T-helper 1 cell treated with Interleukin-12 subunit alpha and Interleukin-12 subunit beta and Interleukin-4 antibody, amounts not matched to agents 30 ng/mL and 1 ng/mL, for 36 hours (primary cell): ENCODE data around the gene TIPRL. TPM values are rescaled to one million over a fixed set of nuclear protein-coding genes. Genes with fewer than 3 reads are reported as not detected.
"Not testable (repeated sequence)": the region's sequence is repeated elsewhere in the genome, so short reads cannot be mapped to it uniquely, and the experiment has no call there.

Experiments used
- intact Hi-C: fragments of 100-400 bp; cut with micrococcal nuclease; formaldehyde crosslinking; loops from one replicate; pipeline ENCODE4 v1.15.1; 2024
- total RNA-seq: library from RNA; stranded (reverse); gene quantifications from 2 replicates; pipeline ENCODE4 v1.2.3, GENCODE V29; 2022

The TIPRL gene
- total RNA-seq = 46.1 and 47.5 TPM in 2 replicates

DNA sequence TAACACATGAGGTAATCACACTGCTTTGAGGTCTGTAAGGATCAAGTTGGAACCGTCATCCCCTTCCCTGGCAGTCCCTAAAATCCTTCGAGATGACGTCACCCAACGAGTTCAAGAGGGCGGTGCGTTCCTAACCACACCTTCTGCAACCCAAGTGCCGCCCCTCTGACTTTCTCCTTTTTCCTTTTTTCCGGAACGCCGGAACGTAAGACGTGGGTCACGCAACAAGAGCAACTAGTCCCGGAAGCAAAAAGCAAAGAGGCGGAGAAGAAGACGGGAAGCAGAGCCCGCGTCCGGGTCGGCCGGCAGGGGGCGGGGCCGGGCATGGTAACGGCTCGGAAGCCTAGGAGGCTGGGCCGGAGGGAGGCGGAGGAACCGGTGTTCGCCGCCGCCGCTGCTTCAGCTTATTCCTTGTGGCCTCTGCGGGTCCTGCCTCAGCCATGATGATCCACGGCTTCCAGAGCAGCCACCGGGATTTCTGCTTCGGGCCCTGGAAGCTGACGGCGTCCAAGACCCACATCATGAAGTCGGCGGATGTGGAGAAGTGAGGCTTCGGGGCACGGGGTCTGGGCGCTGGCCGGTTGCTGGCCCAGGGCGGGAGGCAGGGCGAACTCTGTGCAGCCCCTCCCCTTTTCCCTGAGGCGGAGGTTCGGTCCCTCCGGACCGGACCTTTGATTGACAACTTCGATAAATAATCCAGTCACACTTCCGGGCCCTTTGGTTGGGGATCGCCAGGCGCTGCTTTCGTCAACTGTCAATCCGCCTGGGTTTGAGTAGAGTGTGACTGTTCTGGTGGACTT is at the start of gene TIPRL:
TSS of gene TIPRL (plus strand) at position 325 of the 800 bp plus-strand sequence. CDS start at position 441, 116 bp downstream.
- intact Hi-C loops = loop anchor here (1.0 to 5.0 kb wide), 20 partner anchors 34 to 1893 kb away; partner anchors contain the start of genes ATP1B1, DCAF6, KIFAP3 and METTL18

DNA sequence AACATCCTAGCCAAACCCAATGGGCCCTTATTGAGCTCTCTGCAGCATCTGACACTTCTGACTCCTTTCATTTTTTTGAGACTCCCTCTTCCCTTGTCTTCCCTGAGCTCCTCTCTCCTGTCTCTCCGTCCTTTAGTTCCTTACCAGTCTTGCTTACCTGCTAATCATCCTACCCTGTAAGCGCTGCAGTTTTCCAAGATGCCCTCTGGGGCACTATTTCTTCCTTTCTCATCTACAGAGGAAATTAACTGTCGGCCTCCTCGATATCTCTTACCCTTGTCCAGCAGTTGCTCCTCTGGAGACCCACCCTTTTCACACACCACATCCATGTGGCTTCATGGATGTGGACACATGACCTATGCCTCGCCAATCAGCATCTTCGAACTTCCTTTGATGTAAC is 48.8 kb upstream of the TIPRL start:
- intact Hi-C loops = no loop called here

DNA sequence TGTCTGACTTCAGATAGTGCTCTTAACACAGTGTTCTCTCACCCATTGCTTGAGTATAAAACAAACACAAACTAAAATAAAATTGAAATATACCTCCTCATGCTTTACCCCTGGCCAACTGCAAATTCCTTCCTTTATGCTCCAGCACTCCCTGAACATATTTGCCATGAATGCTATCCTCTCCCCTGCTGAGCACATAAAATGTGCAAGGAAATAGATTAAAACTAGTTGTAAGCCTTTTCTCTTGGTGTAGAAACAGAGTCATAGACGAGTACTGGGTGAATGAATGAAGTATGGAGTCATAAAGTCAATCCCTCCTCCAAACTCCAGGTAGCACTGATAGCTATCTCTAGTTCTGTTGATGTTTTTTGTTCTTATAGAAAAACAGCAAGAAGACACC is 44.6 kb upstream of the TIPRL start:
- intact Hi-C loops = no loop called here

DNA sequence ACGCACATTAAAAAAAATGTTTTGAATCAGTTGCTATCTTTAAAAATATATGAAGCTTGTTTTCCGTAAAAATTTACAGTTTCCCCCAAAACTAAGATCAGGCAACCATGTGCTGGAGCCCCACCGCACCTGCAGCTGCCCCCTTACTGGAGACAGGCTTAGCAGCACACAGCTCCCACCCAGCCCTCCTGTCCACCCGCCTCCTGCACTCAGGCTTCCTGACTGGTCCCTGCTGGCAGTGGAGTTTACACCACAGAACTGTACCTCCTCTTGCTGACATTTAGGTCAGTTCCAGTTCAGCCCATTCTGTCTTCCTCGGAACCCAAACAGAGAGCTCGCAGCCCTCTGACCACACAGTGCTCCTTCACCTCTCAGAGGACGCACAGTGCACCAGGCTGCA is 44.1 kb upstream of the TIPRL start:
- intact Hi-C loops = no loop called here

DNA sequence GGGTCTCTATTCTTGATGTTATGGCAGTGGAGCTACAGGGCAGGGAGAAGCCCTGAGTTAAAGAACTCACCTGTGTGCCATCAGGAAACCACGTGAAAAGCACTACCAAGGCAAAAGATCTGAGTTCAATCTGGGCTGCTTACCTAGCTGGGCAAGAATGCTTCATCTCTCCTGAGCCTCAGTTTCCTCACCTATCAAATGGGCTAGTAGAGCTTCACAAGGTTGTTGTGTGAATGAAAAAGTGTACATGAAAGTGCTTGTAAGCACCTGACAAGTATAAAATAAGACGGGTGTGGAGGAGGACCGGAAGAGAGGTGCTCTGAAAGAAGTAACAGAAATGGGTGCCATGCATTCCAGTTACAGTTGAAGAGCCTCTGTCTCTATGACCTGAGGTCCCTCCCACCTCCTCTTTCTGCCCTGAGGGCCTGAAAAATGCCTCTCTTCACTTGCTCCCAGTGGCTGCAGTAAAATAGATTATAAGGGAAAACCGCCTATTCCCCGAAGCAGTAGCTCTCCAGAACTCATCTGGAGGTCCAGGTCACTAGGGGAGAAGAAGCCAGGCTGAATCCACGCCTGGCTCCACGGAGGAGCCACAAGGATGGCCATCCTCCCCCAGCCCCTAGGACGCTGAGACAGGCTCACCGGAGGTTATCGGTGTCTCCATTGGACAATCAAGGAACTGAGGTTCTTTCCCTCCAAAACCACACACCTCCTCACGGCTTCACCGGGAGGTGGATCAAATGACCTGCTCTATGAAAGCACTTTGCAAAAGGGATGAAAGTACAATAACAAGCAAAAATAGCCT is 43.4 kb upstream of the TIPRL start:
- intact Hi-C loops = no loop called here

DNA sequence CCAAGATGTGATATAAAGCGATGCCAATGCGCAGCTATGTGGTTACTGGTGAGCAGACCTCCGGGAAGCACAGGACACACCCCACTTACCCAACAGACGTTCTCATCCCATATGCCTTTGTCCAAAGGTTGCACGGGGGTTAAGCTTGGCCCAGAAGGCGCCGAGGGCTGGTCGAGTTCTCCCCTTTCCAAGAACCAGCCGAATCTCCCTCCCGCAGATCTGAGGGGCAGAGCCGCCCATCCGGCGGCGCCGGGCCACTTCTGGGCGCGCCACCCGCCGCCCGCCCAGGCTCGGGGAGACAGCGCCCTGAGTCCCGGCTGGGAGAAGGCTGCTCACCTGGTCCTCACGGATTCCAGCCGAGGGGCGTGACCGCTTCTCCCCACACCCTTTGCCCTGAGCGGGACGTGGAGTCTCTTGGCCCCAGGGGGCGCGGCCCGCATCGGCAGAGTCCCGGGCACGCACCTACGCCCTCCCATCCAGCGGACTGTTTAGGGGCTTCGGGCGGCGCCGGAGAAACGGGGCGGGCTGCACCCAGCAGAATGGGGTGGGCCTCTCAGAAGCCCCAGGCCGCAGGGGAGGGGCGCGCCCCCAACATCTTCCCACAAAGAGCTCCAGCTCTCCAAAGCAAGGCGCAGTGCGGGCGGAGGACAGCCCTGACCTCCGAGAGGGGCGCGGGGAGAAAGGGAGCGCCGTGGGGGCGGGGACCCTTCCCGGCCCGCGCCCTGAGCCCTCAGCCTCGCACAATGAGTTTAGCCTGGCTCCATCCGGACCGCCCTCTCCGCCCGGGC is 42.6 kb upstream of the TIPRL start:
- intact Hi-C loops = loop anchor here (2.0 kb wide), 1 partner anchor 51 kb away; no protein-coding TSS in a partner anchor

DNA sequence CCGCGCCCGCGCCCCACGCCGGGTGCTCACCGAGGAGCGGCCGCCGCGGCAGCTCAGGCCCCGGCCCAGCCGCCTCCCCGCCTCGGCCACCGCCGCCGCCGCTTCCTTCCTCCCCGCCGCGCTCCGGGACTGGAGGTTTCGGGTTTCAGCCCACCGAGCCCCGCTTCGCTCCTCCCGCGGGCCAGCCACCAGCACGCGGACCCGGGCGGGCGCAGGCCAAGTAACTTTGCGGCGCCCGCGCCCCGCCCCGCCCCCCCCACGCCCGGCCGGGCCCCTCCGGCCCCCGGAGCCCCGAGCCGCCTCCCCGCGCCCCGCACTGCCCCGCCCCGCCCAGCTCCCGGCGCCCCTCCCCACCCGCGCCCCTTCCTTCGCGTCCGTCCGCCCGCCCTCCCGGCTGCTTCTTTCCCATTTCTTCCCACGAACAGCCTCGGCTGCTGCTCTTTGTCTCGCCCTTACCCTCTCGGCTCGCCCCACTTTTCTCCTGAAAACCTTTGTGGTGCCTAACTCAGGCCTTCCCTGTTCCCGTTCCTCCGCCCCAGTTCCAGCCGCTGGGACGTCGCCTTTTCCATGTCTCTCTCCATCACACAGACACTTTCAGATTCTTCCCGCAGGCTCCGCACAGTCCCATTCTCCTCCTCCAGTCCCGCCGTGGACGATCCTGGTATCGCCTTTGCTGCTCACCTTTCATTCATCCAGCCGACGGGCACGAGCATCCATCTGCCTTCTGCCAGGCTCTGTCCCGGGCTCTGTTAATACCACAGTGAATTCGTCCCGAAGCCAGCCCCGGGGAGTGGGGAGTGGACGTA is 41.9 kb upstream of the TIPRL start, which contains the start of gene GPR161:
TSS of gene GPR161 (minus strand) at position 222 of the 806 bp plus-strand sequence. CDS start 32,080 bp downstream, outside the sequence.
- intact Hi-C loops = loop anchor here (2.0 kb wide), 1 partner anchor 52 kb away; no protein-coding TSS in a partner anchor

DNA sequence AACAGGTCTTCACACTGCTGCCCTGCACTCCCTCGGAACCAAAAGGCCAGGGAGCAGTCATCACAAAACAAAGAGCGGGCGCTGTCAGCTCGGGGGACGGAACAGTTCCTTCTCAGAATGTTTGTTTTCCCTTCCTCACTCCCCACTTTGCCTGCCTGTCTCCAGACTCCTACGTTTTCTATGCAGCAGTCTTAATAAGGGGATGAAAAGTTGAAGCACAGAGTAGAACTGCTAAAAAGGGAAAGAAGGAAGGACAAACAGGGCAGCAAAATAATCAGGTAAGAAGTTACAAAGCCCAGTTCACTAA is 41.3 kb upstream of the TIPRL start:
- intact Hi-C loops = loop anchor here (2.0 kb wide), 1 partner anchor 53 kb away; no protein-coding TSS in a partner anchor

DNA sequence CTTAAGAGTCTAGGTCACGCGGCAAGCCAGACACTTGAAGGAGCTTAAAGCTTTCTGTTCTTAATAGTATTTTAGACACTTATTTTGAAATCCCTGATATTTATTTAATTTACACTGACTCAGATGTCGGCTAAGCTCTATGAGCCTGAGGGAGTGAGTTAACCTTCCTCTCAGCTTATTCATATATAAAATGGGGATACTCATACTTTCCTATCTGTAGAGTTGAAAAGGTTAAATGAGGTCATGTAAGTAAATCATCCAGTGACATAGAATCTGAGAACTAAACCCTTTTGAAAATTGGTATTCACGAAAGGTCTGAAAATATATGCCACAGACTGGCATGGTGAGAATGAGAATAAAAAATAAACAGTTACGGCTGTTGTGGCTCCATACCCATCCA is 40.6 kb upstream of the TIPRL start:
- intact Hi-C loops = no loop called here

DNA sequence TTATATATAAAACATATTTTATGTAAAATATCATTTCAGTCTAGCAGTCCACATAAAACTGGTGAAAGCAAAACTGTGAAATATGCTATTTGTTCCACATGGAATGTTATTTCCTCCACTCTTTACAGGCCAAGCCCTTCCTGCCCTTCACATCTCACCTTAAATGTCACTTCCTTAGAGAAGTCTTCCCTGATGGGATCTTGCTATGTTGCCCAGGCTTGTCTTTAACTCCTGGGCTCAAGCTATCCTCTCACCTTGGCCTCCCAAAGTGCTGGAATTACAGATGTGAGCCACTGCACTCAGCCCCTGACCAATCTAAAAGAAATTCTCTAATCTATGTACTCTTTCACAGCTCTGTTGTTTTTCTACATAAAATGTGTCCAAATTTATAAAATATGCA is 39.7 kb upstream of the TIPRL start:
- intact Hi-C loops = no loop called here

DNA sequence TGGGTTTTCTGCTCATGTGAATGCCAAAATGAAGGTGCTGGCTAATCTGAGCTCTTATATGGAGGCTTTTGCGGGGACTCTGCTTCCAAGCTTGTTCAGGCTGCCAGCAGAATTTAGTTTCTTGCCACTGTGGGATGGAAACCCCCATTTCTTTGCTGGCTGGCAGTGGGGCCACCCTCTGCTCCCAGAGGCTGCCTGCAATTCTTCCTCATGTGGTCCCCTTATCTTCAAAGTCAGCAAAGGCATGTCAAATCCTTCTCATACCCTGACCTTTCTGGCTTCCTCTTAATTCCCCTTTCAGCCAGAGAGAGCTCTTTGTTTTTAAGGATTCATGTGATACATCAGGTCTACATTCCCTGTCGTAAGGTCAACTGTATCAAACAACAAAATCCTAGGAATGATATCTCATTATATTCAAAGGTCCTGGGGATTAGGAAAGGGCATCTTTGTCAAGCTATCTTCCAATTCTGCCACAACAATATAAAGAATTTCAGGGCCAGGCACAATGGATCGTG is 36.8 kb upstream of the TIPRL start:
- intact Hi-C loops = no loop called here

DNA sequence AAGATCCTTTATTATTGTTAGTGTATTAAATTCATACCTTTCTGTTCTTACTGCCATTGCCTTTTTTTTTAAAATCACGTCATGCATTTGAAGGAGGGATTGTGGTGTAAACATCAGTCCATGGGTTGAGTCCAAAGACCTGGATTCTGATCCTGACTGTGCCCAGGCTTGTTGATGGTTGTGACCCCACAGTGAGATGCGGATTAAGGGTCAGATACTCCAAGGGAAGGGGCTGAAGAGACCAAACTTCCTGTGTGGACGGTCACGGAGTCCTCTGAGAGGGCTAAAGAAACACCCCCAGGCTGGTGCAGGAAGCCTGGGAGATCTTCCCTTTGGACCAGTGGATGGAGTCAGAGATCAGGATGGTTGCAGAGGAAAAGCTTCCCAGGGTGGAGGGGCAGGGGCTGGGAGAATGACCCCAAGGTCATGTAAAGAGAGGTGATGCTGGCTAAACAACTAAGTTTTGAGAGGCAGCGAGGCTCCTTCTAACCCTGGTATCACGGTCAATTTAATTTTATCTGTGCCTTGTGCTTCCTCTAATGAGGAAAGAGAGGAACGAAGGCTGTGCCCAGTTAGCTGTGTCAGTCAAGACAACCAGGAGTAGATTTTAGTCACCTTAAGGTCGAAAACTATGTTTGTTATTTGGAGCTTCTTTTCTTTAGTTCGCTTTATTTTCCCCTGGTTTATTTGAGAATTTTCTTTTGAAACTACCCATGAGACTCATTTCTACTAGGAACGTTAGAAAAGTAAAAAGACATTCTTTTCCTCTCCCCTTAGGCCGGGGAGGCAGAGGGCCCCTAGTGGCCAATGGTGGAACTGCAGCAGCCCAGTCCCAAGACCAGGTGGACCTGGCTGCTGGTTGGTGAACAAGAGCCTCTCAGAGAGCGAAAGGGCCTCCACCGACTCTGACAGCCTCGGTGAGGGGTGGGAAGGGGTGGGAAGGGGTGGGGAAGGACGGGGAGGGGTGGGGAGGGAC is 33.3 kb upstream of the TIPRL start:
- intact Hi-C loops = loop anchor here (1.0 to 2.0 kb wide), 2 partner anchors 33 to 63 kb away; partner anchors contain the start of gene TIPRL

DNA sequence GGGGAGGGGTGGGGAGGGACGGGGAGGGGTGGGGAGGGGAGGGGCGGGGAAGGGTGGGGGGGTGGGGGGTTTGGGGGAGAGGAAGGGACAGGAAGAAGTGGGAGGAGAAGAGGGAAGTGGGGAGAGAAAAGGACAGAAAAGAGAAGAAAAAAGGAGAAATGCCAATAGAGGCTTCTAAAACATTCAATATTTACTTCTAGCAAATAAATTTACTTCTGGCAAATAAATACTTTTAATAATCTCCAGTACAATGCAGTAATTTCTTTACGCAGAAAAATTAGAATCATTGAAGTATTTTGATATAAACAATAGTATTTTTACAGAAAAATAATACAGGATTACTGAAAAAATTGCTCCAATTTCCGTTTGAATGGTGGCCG is 32.6 kb upstream of the TIPRL start:
- intact Hi-C loops = no loop called here

DNA sequence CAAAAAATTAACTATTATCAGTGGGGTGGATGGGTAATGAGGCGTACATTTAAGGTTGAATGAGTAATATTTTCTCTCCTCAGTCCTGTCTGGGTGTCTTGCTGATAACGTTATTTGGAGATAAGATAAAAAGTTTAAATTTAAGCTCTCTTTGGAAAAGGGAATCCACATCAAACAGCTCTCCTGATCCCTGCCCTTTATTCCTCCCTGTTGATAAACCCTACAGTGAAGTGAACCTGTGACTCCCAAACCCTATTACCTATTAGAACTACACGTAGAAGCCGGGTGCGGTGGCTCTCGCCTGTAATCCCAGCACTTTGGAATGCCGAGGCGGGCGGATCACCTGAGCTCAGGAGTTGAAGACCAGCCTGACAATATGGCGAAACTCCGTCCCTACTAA is 32.1 kb upstream of the TIPRL start:
- intact Hi-C loops = no loop called here

DNA sequence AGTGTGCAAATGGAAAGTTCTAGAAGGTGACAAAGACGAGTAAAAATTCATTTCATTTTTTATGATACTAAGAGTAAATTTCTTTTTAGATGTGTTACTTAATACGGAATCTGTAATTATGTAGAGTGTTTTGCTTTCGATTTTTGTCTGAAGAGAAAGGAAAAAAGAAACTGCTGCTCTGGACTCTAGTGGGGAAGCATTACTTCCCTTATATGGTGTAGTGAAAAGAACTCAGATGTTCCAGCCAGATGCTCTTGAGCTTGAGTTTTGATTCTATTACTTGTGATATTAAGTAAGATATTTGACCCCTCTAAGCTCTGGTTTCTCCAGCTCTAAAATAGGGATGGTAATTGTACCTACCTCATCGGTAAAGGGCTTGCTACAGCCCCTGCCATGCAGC is 29.8 kb upstream of the TIPRL start:
- intact Hi-C loops = no loop called here

DNA sequence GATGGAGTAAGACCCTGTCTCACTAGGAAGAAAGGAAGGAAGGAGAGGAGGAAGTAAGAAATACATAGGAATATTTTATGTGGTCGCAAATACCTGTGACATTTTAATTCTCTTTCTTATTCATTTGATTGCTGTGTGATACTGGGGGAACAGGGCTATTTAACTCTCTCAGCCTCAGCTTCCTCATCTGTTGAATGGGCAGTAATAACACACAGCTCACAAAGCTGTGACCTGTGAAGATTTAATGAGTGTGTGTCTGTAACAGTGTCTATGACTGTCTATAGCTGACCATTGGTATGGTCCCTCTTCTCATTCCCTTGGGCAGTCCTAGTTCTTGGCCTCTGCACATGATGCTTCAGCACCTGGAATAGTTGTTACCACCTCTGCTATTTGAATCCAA is 28.5 kb upstream of the TIPRL start:
- intact Hi-C loops = no loop called here

DNA sequence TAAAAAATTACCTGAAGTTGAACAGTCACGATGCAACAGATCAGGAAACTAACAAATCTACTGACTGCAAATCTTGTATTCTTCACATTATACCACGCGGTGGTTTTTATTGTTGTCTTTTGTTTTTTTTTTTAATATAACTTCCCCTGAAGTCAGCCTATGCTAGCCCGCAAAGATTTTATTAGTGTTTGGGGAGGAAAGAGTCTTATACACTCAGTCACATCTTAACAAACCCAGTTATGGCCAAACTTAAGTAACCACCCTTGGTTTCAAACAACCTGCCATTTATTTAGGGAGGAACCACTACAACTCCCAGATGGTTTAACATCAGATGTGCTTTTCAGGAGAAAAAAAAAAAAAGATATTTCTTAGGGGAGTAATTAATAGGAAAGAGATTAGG is 26.8 kb upstream of the TIPRL start:
- intact Hi-C loops = no loop called here

DNA sequence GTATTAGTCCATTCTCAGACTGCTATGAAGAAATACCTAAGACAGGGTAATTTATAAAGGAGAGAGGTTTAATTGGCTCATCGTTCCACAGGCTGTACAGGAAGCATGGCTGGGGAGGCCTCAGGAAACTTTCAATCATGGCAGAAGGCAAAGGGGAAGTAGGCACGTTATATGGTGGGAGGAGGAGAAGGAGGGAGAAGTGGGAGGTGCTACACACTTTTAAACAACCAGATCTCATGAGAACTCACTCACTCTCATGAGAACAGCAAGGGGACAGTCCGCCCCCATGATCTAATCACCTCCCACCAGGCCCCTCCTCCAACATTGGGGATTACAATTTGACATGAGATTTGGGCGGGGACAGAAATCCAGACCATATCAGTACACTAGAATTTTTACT is 24.1 kb upstream of the TIPRL start:
- intact Hi-C loops = not testable (repeated sequence)

DNA sequence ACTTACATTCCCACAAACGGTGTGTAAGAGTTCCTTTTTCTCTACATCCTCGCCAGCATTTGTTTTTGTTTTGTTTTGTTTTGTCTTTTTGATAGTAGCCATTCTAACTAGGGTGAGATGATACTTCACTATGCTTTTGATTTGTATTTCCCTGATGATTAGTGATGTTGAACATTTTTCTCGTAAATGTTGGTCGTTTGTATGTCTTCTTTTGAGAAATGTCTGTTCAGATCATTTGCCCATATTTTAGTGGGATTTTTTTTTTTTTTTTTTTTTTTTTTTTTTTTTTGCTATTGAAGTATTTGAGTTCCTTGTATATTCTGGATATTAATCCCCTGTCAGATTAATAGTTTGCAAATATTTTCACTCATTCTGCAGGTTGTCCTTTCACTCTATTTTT is 22.9 kb upstream of the TIPRL start:
- intact Hi-C loops = no loop called here
